ENCODE data around the gene PCDHGA9. TPM values are rescaled to one million over a fixed set of nuclear protein-coding genes. Genes with fewer than 3 reads are reported as not detected.

The PCDHGA9 gene
- total RNA-seq, 3 donors from 2014 or later (not counting 1 experiment from before 2014, with no cell fraction given): 0.61 to 1.7 (median 1.0) TPM

DNA sequence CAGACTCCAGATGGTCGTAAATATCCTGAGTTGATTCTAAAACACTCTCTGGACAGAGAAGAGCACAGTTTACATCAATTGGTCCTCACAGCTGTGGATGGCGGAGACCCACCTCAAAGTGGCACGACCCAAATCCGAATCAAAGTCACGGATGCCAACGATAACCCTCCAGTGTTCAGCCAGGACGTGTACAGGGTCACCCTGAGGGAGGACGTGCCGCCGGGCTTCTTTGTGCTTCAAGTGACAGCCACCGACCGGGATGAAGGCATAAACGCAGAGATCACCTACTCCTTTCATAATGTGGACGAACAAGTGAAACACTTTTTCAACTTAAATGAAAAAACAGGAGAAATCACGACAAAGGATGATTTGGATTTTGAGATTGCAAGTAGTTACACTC lies 41.9 kb upstream of the PCDHGA9 start:
- Histone ChIP-seq H3K4me1 (ENCODE audit: control insufficient read depth, insufficient read depth, low read length) (no peaks in the 10 kb centered on the region), H3K27me3 (ENCODE audit: control insufficient read depth, insufficient read depth, low read length) (peaks cover 63% of the 10 kb centered on the region), H3K27ac (ENCODE audit: low read length) (no peak overlapping the region), H3K36me3 (ENCODE audit: control insufficient read depth, insufficient read depth, low read length) (no peaks in the 10 kb centered on the region), H3K9me3 (ENCODE audit: control insufficient read depth, insufficient read depth, low read length) (peaks cover 40% of the 10 kb centered on the region), H3K4me3 (ENCODE audit: low read length) (no peak overlapping the region)
- Mint-ChIP-seq H3K36me3 (peaks cover 43% of the 10 kb centered on the region), H3K9me3 (peaks cover 4 to 10% of the 10 kb centered on the region in 2 donors), H3K27me3 (ENCODE audit: low read depth in 2 of 2) (peaks cover 59 to 80% of the 10 kb centered on the region in 2 donors), H3K27ac (no peak overlapping the region), H3K4me1 (peaks cover 5% of the 10 kb centered on the region in 2 donors), H3K4me3 (no peak overlapping the region)
- ATAC-seq: no peak
- 46% methylated on average over 13 of the region's 15 CpGs for WGBS (ENCODE audit: insufficient coverage)
- no peak for DNase-seq
- TF ChIP-seq, protein P1, sequence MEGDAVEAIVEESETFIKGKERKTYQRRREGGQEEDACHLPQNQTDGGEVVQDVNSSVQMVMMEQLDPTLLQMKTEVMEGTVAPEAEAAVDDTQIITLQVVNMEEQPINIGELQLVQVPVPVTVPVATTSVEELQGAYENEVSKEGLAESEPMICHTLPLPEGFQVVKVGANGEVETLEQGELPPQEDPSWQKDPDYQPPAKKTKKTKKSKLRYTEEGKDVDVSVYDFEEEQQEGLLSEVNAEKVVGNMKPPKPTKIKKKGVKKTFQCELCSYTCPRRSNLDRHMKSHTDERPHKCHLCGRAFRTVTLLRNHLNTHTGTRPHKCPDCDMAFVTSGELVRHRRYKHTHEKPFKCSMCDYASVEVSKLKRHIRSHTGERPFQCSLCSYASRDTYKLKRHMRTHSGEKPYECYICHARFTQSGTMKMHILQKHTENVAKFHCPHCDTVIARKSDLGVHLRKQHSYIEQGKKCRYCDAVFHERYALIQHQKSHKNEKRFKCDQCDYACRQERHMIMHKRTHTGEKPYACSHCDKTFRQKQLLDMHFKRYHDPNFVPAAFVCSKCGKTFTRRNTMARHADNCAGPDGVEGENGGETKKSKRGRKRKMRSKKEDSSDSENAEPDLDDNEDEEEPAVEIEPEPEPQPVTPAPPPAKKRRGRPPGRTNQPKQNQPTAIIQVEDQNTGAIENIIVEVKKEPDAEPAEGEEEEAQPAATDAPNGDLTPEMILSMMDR (IDR thresholded peaks at IDR 0.05): no peak
- intact Hi-C loops (cut with micrococcal nuclease): no loop called here

DNA sequence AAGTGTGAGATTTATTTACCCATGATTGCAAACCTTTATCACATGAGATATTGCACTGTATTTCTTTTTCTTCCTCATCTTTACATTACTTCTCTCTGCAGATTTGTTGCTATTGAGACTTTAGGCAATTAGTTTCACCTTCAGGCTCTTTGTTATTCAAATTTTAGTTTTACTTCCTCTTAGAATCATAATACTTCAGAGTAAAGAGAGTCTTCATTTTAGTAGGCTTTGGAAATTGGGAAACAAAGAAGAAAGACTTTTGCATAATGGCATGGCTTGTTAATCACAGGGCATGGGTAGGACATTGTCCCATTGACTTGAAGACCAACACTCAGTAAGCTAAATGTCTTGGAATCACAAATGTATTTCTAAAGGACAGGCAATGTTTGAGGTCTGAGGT lies 39.9 kb upstream of the PCDHGA9 start:
- Mint-ChIP-seq H3K27me3 (ENCODE audit: low read depth in 2 of 2) (peaks cover 57 to 82% of the 10 kb centered on the region in 2 donors), H3K9me3 (peaks cover 4 to 10% of the 10 kb centered on the region in 2 donors), H3K36me3 (peaks cover 43% of the 10 kb centered on the region), H3K4me3 (no peak overlapping the region), H3K4me1 (peaks cover 5% of the 10 kb centered on the region in 2 donors), H3K27ac (no peak overlapping the region)
- Histone ChIP-seq H3K36me3 (ENCODE audit: control insufficient read depth, insufficient read depth, low read length) (no peaks in the 10 kb centered on the region), H3K4me1 (ENCODE audit: control insufficient read depth, insufficient read depth, low read length) (no peaks in the 10 kb centered on the region), H3K27ac (ENCODE audit: low read length) (no peak overlapping the region), H3K27me3 (ENCODE audit: control insufficient read depth, insufficient read depth, low read length) (peaks cover 65% of the 10 kb centered on the region), H3K4me3 (ENCODE audit: low read length) (no peak overlapping the region), H3K9me3 (ENCODE audit: control insufficient read depth, insufficient read depth, low read length) (peaks cover 47% of the 10 kb centered on the region)
- TF ChIP-seq, protein P1 (IDR thresholded peaks at IDR 0.05): no peak
- ATAC-seq: no peak
- intact Hi-C loops (cut with micrococcal nuclease): no loop called here
- no peak for DNase-seq

DNA sequence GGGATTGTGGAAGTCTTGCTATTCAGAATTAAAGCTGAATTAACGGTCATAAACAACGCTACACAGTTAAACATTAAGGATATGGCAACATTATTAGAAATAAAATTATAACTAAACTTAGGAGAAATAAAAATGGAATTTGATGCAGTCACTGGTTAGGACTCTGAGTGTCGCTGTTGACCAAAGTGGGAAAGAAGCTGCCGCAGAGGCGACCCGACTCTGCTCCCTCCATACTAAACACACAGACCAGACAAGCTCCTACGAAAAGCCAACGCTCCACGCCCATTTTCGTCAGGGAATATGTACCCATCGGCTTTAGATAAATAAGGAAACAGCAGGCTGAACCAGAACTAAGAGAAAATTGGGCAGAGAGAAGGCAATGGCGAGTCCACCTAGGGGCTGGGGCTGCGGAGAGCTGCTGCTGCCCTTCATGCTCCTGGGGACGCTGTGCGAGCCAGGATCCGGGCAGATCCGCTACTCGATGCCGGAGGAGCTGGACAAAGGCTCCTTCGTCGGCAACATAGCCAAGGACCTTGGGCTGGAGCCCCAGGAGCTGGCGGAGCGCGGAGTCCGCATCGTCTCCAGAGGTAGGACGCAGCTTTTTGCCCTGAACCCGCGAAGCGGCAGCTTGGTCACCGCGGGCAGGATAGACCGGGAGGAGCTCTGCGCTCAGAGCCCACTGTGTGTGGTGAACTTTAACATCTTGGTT lies 38.5 kb upstream of the PCDHGA9 start, which contains the start of gene PCDHGA5:
PCDHGA5 (plus strand) TSS at position 211 of the 709 bp plus-strand sequence; CDS start at position 380, 169 bp downstream.
- peaks cover 5% of the 10 kb centered on the region in 2 donors for H3K4me1 Mint-ChIP-seq
- H3K27ac ChIP-seq (ENCODE audit: low read length): no peak within 1 kb of the TSS
- WGBS (ENCODE audit: insufficient coverage): 31% methylated on average over 32 of the region's 34 CpGs
- intact Hi-C loops (cut with micrococcal nuclease): no loop called here
- peaks cover 69% of the 10 kb centered on the region for H3K27me3 ChIP-seq (ENCODE audit: control insufficient read depth, insufficient read depth, low read length)
- H3K4me1 ChIP-seq (ENCODE audit: control insufficient read depth, insufficient read depth, low read length): no peaks in the 10 kb centered on the region
- peaks cover 5 to 10% of the 10 kb centered on the region in 2 donors for H3K9me3 Mint-ChIP-seq
- TF ChIP-seq, protein P1 (IDR thresholded peaks at IDR 0.05): no peak
- H3K4me3 Mint-ChIP-seq: no peak within 1 kb of the TSS
- H3K4me3 ChIP-seq (ENCODE audit: low read length): no peak within 1 kb of the TSS
- no peaks in the 10 kb centered on the region for H3K36me3 ChIP-seq (ENCODE audit: control insufficient read depth, insufficient read depth, low read length)
- H3K27ac Mint-ChIP-seq: no peak within 1 kb of the TSS
- H3K9me3 ChIP-seq (ENCODE audit: control insufficient read depth, insufficient read depth, low read length): peaks cover 47% of the 10 kb centered on the region
- H3K36me3 Mint-ChIP-seq: peaks cover 36% of the 10 kb centered on the region
- H3K27me3 Mint-ChIP-seq (ENCODE audit: low read depth in 2 of 2): peaks cover 61 to 88% of the 10 kb centered on the region in 2 donors
- DNase-seq (no peak), ATAC-seq (no peak)
